GM12891 (cell line): Measurements from ENCODE around the gene TMEM259.

Source experiments
- POLR2A ChIP-seq: IDR thresholded peaks from 2 replicates; pipeline ENCODE4 v1.6.1; 2011; ENCODE audit warnings: low read depth, low read length, control low read depth
- POLR2AphosphoS5 ChIP-seq: IDR thresholded peaks from 2 replicates; pipeline ENCODE4 v1.6.1; 2011; ENCODE audit warnings: low read depth, low read length, control low read depth
- SPI1 ChIP-seq: IDR thresholded peaks from 2 replicates; pipeline ENCODE4 v1.6.1; 2011; ENCODE audit warnings: low read depth, low read length, control low read depth
- TAF1 ChIP-seq: IDR thresholded peaks from 2 replicates; pipeline ENCODE4 v1.6.1; 2011; ENCODE audit warnings: low read depth, low read length, control low read depth

DNA sequence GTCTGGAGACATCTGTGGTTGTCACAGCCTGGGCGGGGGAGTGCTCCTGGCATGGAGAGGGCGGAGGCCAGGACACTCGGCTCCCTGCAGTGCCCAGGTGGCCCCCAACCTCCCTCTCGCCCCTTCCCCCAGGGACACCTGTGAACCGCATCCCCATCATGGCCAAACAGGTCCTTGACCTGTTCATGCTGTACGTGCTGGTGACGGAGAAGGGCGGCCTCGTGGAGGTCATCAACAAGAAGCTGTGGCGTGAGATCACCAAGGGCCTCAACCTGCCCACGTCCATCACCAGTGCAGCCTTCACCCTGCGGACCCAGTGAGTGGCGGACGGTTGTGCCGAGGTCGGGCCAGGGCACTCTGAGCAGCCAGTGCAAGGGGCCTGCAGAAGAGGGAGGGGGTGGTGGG, 56.8 kb downstream of the TMEM259 start:
- TF ChIP-seq POLR2A (no peak), SPI1 (no peak), TAF1 (no peak), POLR2AphosphoS5 (no peak)
